GM19467 (cell line): ENCODE measurements around the gene NTNG2.

ENCODE experiments used
- ATAC-seq: cut with Tn5 transposase; IDR thresholded peaks from one replicate; pipeline ENCODE4 v1.9.1; 2021; ENCODE audit warnings: mild to moderate bottlenecking, moderate library complexity; ENCODE audit not compliant: unreplicated experiment

NTNG2 gene

DNA sequence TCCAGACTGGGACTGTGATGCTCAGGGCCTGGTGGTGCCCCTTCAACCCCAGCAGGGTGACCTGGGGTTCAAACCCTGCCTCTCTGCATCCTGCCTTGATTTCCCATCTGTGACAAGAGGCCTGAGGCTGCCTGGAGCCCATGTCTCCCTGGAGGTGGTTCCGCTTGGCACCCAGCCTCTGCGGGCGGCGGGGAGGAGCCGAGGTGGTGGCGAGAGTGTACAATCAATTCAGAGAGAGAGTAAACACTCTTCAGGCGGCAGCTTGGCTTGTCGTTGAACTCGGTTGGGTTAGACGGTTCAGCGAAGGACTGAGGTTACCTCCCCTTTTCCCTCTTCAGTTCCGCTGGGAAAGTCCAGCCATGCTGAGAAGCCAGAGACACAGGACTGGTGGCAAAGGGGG lies 39.3 kb downstream of the NTNG2 start:
- ATAC-seq = no peak

DNA sequence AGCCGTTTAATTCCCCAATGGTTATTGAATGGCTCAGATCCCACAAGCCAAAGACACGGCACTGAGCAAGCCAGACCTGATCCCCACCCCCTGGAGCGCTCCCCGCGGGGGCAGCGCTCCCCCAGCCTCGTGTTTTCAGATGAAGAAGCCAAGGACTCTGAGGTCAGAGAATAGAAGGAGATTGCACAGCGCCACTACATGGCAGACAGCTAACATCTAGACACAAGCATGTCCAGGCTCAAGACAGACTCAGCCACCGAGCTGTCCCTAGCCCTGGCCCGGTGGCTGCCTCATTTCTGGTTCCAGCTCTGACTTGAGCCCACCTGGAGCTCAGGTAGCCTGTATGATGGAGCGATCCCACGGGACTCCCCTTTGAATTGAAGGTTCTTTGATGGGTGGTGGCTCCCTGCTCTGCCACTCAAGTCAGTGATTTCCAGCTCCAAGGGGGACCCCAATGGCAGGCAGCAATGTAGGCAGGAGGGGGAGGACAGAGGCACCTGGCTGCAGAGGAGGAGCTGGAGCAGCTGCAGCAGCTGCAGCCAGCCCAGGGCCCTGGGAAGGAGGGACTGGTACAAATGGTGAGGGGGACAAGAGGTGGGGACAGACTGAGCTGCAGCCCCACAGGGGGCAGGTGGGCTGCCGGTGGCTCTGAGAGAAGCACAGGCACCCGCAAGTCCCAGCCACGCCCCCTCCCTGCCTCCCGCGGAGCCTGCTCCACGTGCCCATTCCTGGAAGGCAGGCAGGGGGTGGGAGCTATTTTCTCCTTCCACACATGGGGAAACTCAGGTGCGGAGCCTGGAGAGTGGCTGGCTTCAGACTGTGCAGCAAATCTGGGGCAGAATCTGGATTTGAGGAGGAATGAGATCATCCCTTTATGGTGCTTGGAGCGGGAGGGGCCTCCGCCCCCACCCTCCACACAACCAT lies 40.2 kb downstream of the NTNG2 start:
- no peak for ATAC-seq

DNA sequence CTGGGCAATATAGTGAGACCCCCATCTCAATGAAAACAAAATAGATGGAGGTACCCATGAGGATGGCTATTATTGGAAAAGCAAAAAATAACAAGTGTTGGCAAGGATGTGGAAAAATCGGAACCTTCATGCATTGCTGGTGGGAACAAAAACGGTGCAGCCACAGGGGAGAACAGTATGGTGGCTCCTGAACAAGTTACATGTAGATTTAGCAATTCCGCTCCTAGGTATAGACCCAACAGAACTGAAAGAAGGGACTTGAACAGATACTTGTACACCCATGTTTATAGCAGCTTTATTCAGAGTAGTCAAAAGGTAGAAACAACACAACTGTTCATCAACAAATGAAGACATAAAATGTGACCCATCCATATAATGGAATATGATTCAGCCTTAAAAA lies 43.0 kb downstream of the NTNG2 start:
- ATAC-seq = no peak

DNA sequence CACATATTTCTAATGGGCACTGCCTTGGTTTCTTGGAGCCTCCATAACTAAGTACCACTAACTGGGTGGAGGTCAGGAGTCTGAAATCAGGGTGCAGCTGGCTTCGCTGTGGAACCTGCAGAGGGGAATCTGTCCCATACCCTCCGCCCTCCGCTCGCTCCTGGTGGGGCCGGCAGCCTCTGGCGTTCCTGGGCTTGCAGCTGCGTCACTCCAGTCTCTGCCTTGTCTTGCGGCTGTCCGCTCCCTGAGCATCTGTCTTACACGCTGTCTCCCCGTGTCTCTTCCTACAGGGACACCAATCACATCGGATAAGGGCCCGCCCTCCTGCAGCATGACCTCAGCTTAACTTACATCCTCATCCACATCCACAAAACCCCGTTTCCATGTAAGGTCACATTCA lies 45.4 kb downstream of the NTNG2 start:
- no peak for ATAC-seq

DNA sequence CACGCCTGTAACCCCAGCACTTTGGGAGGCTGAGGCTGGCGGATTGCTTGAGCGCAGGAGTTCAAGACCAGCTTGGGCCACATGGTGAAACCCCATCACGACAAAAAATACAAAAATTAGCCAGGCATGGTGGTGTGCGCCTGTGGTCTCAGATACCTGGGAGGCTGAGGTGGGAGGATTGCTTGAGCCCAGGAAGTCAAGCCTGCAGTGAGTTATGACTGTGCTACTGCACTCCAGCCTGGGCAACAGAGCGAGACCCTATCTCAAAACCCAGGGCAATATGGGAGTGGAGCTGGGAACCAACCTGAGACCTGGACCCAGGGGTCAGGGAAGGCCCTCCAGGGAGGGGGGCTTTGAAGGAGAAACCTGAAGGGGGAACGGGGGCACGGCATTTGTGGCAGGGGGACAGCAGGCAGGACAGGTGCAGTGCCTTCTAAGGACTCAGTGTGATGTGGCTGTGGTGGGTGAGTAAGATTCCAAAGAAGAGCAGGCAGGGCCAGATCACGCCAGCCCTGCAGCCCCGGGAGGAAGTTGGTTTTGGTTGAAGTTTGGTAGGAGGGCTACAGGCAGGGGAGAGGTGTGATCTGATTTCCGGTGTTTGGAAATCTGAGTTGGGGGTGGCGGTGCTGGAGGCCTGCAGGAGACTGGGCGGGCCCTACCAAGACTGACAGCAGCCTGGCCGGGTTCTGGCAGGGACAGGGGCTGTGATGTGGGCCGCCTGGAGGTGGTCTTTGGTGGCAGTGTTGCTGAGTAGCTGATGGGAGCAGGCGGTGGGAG lies 46.2 kb downstream of the NTNG2 start:
- no peak for ATAC-seq

DNA sequence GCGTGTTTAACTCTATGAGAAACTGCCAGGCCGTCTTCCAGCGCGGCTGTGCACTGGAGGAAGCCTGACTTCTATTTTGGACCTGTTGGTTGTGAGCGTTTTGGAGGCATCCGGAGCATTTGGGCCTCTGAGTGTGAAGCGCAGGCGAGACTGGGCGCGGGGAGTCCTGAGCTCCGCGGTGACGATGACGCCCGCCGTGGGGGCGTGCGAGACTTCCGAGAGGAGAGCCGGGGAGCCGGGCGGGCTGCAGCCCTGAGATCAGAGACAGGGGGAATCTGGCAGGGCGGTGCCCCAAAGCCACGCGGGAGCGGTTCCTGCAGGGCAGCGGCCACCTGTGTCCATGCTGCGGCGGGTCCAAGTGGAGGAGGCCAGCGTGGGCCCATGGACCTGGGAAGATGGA lies 47.4 kb downstream of the NTNG2 start:
- no peak for ATAC-seq

DNA sequence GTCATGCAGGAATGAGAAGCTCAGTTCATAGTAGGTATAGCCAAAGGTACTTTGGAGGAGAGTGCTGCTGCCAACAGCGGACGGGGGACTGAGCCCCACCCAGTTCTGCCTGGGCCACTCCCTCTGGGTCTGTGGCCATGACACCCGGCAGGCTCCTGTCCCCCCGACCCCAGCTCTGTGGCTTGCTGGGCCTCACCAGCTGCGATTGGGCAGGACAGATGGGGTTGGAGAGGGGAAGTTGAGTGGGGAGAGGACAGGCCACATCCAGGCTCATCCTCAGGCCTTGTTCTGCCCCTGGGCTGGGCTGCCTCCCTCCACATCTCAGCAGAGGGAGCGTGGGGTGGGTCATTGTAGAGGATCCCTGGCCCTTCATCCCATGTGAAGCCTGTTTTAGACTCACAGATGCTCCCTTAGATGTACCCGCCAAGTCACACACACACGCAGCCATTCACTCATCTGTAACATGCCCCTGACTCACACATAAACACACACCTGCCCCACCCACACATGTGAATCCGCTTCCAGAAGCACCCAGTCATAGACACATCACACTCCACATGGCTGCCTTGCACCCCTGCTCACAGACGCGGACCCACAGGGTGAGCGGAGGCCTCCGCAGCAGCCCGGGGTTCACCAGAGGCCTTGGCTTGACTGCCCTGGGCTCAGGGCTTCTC lies 48.8 kb downstream of the NTNG2 start:
- no peak for ATAC-seq

DNA sequence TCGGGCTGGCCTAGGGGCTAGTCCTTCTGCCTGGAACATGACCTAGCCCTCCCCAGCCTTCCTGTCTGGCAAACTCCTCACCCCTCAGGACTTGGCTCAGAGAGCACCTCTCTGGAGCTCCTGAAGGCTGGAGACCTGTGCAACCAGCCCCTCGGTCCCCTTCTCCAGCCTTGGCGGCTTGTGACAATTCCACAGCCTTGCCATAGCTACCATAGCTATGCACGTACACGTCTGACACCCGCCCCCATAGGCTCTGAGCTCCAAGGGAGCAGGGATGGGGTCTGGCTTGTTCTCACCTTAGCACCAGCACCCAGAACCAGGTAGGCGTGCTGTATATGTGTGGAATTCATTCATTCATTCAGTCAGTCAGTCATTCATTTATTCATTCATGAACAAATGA lies 49.7 kb downstream of the NTNG2 start:
- ATAC-seq = no peak

DNA sequence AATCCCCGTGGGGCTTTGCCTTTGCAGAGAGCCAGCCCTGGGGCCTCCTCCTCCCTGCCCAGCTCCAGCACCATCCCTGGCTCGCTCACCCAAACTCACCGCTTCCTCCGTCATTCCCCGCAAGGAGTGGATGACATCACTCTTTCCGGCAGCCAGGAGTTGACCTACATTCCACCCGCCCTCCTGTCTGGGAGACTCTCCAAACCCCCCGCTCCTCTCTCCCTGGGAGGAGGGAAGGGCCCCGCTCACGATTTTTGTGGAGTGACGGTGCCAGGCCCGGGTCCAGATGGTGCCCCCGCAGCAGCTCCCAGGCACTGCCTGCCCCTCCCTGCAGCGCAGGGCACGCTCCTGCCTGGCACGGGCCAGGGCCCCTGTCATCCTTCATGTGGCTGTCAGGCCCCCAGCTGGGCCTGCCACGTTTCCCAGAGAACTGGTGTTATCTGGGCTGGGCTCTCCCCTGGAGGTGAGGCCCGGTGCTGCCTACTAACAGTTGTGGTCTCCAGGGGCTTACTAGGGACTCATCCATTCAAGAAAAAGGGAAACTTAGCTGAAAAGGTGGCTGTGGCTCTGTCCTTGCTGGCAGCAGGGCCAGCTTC lies 52.3 kb downstream of the NTNG2 start:
- ATAC-seq = no peak

DNA sequence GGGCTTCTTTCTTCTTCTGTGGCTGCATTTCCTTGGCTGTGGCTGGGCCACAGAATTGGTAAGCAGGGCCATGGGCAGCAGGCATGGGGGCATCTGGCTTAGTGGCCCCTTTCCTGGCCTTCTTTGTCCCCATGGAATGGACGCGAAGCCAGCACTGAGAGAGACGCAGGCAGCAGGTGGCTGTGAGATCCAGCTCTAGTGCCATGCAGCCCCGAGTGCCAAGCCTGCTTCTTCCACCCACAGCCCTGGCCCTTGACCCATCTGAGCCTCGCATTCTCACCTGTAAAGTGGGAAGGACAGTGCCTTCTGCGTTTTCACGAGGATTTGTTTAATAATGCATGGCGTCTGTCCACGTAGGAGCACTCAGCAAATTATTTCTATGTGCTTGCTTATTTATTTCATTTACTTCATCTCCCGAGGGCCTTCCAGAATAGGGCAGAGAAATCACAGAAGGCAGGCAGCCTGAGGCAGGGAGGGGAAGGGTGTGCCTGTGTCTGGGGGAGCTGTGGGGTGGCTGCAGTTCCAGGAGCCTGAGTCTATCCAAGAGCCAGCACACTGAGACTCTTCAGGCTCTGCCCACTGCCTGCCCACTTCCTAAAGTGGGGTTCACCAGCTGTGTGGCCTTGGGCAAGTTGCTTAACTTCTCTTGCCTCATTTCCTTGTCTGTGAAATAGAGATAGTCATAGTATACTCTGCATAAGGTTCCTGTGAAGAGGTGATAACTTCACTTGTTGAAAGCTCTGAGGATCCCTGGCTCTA lies 55.2 kb downstream of the NTNG2 start:
- no peak for ATAC-seq

DNA sequence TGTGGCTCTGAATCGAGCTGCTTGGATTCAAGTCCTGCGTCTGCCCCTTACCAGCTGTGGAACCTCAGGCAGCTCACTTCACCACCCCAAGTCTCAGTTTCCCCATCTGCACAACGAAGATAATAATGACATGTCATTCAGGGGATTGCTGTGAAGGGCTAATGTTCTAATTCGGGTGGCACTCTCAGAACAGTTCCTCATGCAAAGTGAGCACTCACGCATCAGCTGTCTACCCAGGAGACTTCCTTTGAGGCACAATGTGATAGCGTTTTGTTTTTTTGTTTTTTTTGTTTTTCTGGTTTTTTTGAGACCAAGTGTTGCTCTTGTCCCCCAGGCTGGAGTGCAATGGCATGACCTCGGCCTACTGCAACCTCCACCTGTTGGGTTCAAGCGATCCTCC lies 56.4 kb downstream of the NTNG2 start:
- ATAC-seq = no peak

DNA sequence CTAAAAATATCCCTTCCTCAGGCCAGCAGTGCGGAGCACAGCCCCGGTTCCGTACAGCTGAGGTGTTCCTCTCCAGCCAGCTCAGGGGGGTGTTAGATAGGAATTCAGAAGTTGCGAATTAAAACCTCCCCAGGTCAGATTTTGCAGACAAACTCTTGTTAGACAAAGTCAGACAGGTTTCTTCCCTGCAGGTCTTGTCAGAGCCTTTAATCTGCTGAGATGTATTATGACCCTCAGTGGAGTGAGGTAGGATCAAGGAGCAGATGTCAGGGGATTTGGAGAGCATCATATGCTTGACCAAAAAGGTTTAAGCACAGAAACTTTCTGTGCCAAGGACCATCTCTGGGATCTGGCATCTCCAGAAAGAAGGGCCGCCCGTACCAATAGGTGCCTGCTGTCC lies 60.1 kb downstream of the NTNG2 start:
- no peak for ATAC-seq

DNA sequence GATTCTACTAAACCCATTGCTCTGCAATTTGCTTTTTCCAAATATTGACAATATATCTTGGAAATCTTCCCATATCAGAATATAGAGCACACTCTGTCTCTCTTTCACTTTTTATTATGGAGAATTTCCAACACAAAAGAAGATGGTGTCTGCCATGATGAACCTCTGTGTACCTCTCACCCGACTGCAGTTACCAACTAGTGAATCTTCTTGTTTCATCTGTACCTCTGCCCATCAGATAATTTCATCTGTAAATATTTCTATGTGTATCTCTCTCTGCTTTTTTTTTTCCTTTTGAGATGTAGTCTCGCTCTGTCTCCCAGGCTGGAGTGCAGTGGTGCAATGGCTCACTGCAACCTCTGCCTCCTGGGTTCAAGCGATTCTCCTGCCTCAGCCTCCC lies 62.8 kb downstream of the NTNG2 start:
- ATAC-seq = no peak

DNA sequence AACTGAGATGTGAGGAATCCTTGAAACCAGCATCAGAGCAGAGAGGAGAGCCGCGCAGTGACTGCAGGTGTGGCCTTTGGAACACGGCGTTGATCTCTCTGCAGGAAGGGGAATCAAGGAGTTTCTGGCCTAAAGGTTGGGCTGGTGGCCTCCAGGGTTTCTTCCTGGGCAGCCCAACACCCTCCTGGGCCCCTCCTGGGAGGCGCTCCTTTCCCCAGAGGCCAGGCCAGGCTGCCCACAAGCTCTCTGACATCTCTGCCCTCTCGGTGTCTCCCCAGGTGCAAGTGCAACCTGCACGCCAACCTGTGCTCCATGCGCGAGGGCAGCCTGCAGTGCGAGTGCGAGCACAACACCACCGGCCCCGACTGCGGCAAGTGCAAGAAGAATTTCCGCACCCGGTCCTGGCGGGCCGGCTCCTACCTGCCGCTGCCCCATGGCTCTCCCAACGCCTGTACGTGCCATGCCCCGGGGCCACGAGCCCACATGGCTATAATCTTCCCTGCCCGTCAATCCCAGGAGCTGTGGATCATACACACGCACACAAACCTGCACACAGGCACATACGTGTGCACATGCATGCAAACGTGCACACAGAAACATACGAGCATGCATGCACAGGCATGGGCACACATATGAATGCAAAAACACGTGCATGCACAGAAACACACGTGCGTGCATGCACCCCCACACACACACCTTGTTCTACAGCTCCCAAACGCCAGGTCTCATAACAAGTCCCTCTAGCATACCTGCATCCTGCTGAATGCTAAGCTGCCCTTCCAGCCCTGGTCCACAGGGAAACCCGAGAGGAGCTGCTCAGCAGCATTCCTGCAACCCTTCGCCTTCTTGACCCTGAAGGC lies 64.9 kb downstream of the NTNG2 start:
- ATAC-seq = no peak

DNA sequence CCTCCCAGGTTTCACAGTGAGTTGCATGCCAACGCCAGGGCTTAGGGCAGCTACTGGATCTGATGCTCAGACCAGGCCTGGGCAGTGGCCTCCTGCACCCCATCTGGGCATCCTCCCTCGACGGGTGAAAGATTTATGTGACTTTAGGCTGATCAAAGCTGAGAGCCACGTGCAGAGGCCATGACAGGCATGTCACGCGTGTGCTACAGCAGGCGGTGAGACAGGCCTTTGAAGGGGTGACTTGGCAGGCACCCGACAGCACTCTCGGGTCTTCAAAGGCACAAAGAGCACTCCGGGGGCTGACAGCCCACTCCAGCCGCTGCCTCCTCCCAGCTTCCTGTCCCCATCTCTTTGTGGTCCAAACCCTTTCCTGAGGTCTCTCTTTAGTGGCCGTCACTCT lies 66.2 kb downstream of the NTNG2 start:
- no peak for ATAC-seq

DNA sequence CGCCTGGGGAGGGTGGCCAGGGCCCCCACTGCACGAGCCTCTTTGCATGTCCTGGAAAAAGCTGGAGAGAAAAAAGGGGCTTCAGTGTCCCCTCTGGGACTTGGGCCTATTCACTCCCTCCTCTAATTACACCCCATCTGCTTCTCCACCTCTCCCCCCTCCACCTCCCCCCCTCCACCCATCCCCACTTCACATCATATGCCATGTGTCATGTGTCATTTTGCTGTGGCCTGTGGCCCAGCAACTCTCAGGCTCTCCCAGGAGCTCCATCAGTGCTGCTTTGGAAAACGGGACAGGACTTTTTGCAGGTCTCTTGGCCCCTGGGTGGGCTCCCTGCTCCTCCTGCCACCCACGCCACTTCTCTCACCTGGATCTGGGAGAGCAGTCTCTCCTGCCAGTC lies 68.7 kb downstream of the NTNG2 start:
- ATAC-seq = no peak

DNA sequence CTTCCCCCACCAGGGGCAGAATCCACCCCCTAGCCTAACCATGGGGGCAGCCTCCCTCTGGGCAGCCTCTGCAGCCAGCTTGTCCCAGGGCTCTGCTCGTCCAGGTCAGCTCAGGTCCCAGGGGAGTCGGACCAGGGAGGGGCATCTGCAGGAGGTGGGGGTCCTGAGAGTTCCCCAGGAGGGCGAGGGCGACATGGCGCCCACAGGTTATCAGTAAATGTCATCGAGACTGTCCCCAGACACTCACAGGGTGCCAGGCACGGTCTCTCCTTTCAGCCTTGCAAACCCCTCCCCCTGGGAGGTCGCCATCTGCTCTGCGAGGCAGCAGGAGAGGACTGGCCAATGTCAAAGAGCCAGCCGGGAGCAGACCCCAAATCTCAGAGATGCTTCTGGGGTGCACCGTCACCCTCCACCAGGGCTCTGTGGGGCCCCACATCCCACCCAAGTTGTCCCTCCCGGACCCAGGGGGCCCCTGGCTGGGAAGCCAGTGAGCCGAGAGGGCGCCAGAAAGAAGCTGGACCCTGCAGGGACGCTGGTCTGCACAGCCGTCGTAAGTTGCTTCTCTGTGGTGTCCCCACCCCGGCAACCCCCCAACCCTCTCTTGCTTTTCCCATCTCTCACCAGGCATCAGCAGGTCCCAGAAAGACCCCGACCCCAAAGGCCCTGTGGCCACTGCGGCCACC lies 69.3 kb downstream of the NTNG2 start:
- ATAC-seq = no peak

DNA sequence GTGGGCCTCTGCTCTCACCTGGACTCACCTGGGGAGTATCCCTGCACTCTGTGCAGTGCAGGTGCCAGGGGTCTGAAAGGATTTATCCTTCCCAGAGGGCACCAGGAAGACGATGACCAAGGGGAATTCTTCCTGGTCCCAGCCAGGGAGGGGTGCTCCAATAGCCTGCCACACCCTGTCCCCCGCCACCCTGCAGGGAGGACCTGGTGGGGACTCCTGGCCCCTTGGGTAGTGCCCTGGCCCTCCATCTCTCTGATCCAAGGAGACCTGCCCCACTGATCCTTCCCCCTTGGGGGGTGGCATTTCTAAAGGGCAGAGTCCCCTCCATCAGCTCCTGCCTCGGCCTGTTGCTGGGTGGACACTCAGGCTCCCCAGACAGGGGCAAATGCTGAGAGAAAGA lies 70.7 kb downstream of the NTNG2 start:
- no peak for ATAC-seq

DNA sequence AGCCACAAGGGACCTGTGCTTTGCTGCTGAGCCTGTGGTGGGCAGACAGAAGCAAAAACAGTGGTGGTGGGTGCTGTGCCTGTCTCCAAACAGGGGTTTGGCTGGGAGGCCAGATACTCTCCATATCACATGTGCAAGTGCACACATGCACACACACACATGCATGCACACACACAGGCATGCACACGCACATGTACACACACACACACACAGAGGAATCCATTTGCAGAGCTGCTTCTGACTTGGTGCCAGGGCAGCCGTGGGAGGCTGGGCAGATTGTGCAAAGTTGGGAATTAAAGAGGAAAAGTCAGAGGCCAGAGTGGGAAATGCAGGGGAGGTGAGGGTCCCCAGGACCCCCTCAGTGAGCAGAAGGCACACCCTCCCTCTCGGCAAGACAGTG lies 71.3 kb downstream of the NTNG2 start:
- ATAC-seq = no peak
